GM12878 (cell line): ENCODE measurements around the gene CEP250. TPM values are rescaled to one million over a fixed set of nuclear protein-coding genes. Genes with fewer than 3 reads are reported as not detected.

Source experiments
- ATAC-seq: fragments of 200-7000 bp; cut with Tn5 transposase; 3 replicates; pipeline ENCODE4 v1.9.1; 2020; ENCODE audit warnings: mild to moderate bottlenecking, moderate library complexity
- BruUV-seq: library from RNA; stranded (reverse); fragments of 400-500 nt; replicated peaks from 2 replicates; lab custom pipeline; 2021; lab: Mats Ljungman, UMichigan
- CTCF ChIA-PET: fragments of 300-600 bp; sonication (Branson Sonifier 250); formaldehyde crosslinking; extraction: SDS; loops from one replicate; lab custom pipeline; 2021; ENCODE audit warnings: inconsistent platforms; lab: Yijun Ruan, JAX
- POLR2A ChIA-PET: fragments of 350-600 bp; formaldehyde crosslinking; extraction: SDS; loops from one replicate; lab custom pipeline; 2021; ENCODE audit warnings: inconsistent platforms; lab: Charles Lee
- RAD21 ChIA-PET: fragments of 300-600 bp; sonication (Branson Sonifier 250); formaldehyde crosslinking; loops from one replicate; lab custom pipeline; 2023; ENCODE audit warnings: antibody characterized with exemption; ENCODE audit not compliant: unreplicated experiment; lab: Charles Lee
- SMC1A ChIA-PET: fragments of 300-600 bp; sonication (Branson Sonifier 250); formaldehyde crosslinking; loops from one replicate; lab custom pipeline; 2023; ENCODE audit not compliant: unreplicated experiment, uncharacterized antibody; lab: Charles Lee
- DNase-seq: peaks from one replicate; pipeline ENCODE4 v3.0.0-alpha.2; 2011; ENCODE audit warnings: low read depth, low spot score
- FAIRE-seq: peaks from 3 replicates; lab custom pipeline; 2011; peaks lifted over from hg19 to GRCh38; lab: Jason Lieb, UNC
- H2AFZ ChIP-seq: 2 replicates; pipeline ENCODE4 v1.6.0; 2011; ENCODE audit warnings: low read depth, low read length, control low read depth; ENCODE audit not compliant: control insufficient read depth
- H3K27ac ChIP-seq: 2 replicates; pipeline ENCODE4 v1.5.1; 2011; ENCODE audit warnings: control low read depth; ENCODE audit not compliant: control insufficient read depth, insufficient read depth
- H3K27me3 ChIP-seq, 2 experiments: replicated peaks in 1 of 2; 2 replicates each; pipeline versions ENCODE4 v1.6.0 to v1.6.1; 2011; ENCODE audit warnings: low read length in 1 of 2; ENCODE audit not compliant: control insufficient read depth in 2 of 2, insufficient read depth in 2 of 2
- H3K36me3 ChIP-seq, 2 experiments: 2 replicates each; pipeline ENCODE4 v1.5.1; 2011; ENCODE audit warnings: low read length in 1 of 2; ENCODE audit not compliant: control insufficient read depth in 2 of 2, insufficient read depth in 2 of 2
- H3K4me1 ChIP-seq: 2 replicates; pipeline ENCODE4 v1.6.1; 2011; ENCODE audit warnings: mild to moderate bottlenecking, low read length, moderate library complexity, mixed read lengths; ENCODE audit not compliant: control insufficient read depth, insufficient read depth
- H3K4me2 ChIP-seq: 2 replicates; pipeline ENCODE4 v1.6.0; 2011; ENCODE audit warnings: control low read depth; ENCODE audit not compliant: control insufficient read depth, insufficient read depth
- H3K4me3 ChIP-seq: fragments of 200-600 bp; sonication (generic); 2 replicates; pipeline ENCODE4 v1.5.1; 2016
- H3K79me2 ChIP-seq: 2 replicates; pipeline ENCODE4 v1.6.0; 2011; ENCODE audit warnings: low read length; ENCODE audit not compliant: control insufficient read depth, insufficient read depth
- H3K9ac ChIP-seq: 2 replicates; pipeline ENCODE4 v1.8.0; 2011; ENCODE audit warnings: low read length, control low read depth, mixed read lengths; ENCODE audit not compliant: control insufficient read depth, insufficient read depth
- H3K9me3 ChIP-seq: replicated peaks from 3 replicates; pipeline ENCODE4 v1.5.1; 2011; ENCODE audit warnings: mild to moderate bottlenecking, low read length; ENCODE audit not compliant: control insufficient read depth, insufficient read depth
- H4K20me1 ChIP-seq: 2 replicates; pipeline ENCODE4 v1.6.0; 2011; ENCODE audit not compliant: control insufficient read depth, insufficient read depth
- ASH2L ChIP-seq: fragments of 300-600, 200-600 bp; sonication (generic); IDR thresholded peaks from 2 replicates; pipeline ENCODE4 v1.6.1; 2017; ENCODE audit warnings: low read depth, mild to moderate bottlenecking, borderline replicate concordance
- EP300 ChIP-seq, 2 experiments: fragments of 150-350 bp in 1 of 2; IDR thresholded peaks; 2 replicates each; pipeline ENCODE4 v1.6.1; 2011 to 2012; ENCODE audit warnings: low read depth in 2 of 2, low read length in 2 of 2, borderline replicate concordance in 1 of 2, improper control_type of control experiment in 1 of 2, inconsistent platforms in 1 of 2; ENCODE audit not compliant: control insufficient read depth in 1 of 2
- HCFC1 ChIP-seq: fragments of 150-350 bp; IDR thresholded peaks from 2 replicates; pipeline ENCODE4 v1.6.1; 2014; ENCODE audit warnings: low read length
- HDAC6 ChIP-seq: fragments of 200-600 bp; sonication (generic); IDR thresholded peaks from one replicate; pipeline ENCODE4 v1.8.0; 2017; ENCODE audit warnings: antibody characterized with exemption; ENCODE audit not compliant: unreplicated experiment
- MYB ChIP-seq: fragments of 150-350 bp; IDR thresholded peaks from 2 replicates; pipeline ENCODE4 v1.6.1; 2014; ENCODE audit warnings: mild to moderate bottlenecking, low read depth, low read length, borderline replicate concordance
- MYC ChIP-seq: IDR thresholded peaks from 2 replicates; pipeline ENCODE4 v1.6.1; 2011; ENCODE audit warnings: mild to moderate bottlenecking, low read length, moderate library complexity, inconsistent platforms; ENCODE audit not compliant: insufficient read depth, insufficient replicate concordance, insufficient read length, severe bottlenecking
- NFXL1 ChIP-seq: fragments of 450-650 bp; IDR thresholded peaks from 2 replicates; pipeline ENCODE4 v1.6.1; 2017; ENCODE audit warnings: antibody characterized with exemption, mild to moderate bottlenecking, borderline replicate concordance
- NR2F1 ChIP-seq: fragments of 450-650 bp; conservative IDR thresholded peaks from 2 replicates; pipeline ENCODE4 v1.6.1; 2017; ENCODE audit warnings: mild to moderate bottlenecking
- RAD51 ChIP-seq: fragments of 450-650 bp; IDR thresholded peaks from 2 replicates; pipeline ENCODE4 v1.6.1; 2016; ENCODE audit warnings: moderate library complexity, mild to moderate bottlenecking, inconsistent platforms
- RBBP5 ChIP-seq: fragments of 200-600 bp; sonication (generic); conservative IDR thresholded peaks from 2 replicates; pipeline ENCODE4 v1.6.1; 2016
- TARDBP ChIP-seq: IDR thresholded peaks from 2 replicates; pipeline ENCODE4 v1.6.1; 2016; ENCODE audit warnings: borderline replicate concordance
- TCF3 ChIP-seq: IDR thresholded peaks from 2 replicates; pipeline ENCODE4 v1.6.1; 2012; ENCODE audit warnings: low read depth, mild to moderate bottlenecking, low read length, borderline replicate concordance; ENCODE audit not compliant: insufficient read depth
- ZNF592 ChIP-seq: fragments of 450-650 bp; IDR thresholded peaks from 2 replicates; pipeline ENCODE4 v1.6.1; 2017; ENCODE audit warnings: mild to moderate bottlenecking, moderate library complexity
- ZNF622 ChIP-seq: fragments of 450-650 bp; IDR thresholded peaks from 2 replicates; pipeline ENCODE4 v1.6.1; 2017; ENCODE audit warnings: mild to moderate bottlenecking, inconsistent platforms
- WGBS: methylation state at CpG from one replicate; pipeline ENCODE4 v1.1.6; 2016; ENCODE audit warnings: low lambda C conversion rate; ENCODE audit not compliant: insufficient replicate concordance, insufficient coverage; ENCODE audit errors: missing lambda C conversion rate; 5-methylcytosine and 5-hydroxymethylcytosine counted together
- in situ Hi-C: fragments of 300-500 bp; cut with MboI; formaldehyde crosslinking; loops from 9 replicates; pipeline ENCODE4 v1.14.3; 2018; ENCODE audit warnings: mixed read lengths
- intact Hi-C: fragments of 100-400 bp; cut with micrococcal nuclease; formaldehyde crosslinking; loops from one replicate; pipeline ENCODE4 v1.14.2; 2022; ENCODE audit not compliant: unreplicated experiment
- polyA plus RNA-seq, 11 experiments: library from polyadenylated mRNA; depleted of rRNA in 4 of 11; unstranded in 6 of 11; stranded (reverse) in 5 of 11; fragments of >200 nt; fragmentation: Nextera tagmentation in 4 of 11; fragmentation: Illumina TruSeq in 1 of 11; extraction: Ambion mirVana in 4 of 11; extraction: Trizol in 1 of 11; gene quantifications; 1 replicate in 1 of 11; 2 replicates in 10 of 11; pipeline versions ENCODE4 v1.2.1 to v1.2.3, GENCODE V29; 2011 to 2016; ENCODE audit warnings: inconsistent platforms in 2 of 11, missing spikeins in 2 of 11, low read depth in 1 of 11
- total RNA-seq, 4 experiments: library from RNA; depleted of rRNA in 3 of 4; stranded (reverse); fragments of >200 nt in 3 of 4; fragmentation: Illumina TruSeq in 1 of 4; extraction: Trizol in 1 of 4; gene quantifications; 2 replicates each; pipeline versions ENCODE4 v1.2.1 to v1.2.3, GENCODE V29; 2013 to 2021
- TF ChIP-seq, protein P1 (sequence below): fragments of 450-650 bp; IDR thresholded peaks from 2 replicates; pipeline ENCODE4 v1.6.1; 2016; ENCODE audit warnings: mild to moderate bottlenecking
- TF ChIP-seq, protein P2 (sequence below): fragments of 450-650 bp; formaldehyde crosslinking; IDR thresholded peaks from 2 replicates; pipeline ENCODE4 v1.5.0; 2022; ENCODE audit warnings: mild to moderate bottlenecking, missing genetic modification characterization

CEP250 gene
- total and polyA plus RNA-seq, 10 of the 15 experiments (the other 5 are each of a cell fraction or from before 2014, with no cell fraction given) = 2.4 to 41.6 (median 25.7) TPM

GRCh38 chr20:35432430-35432735 lies 23.0 kb upstream of the CEP250 start:
- no peaks in the 10 kb centered on the region; a peak in 1 of 4 replicates for H3K27me3 ChIP-seq
- ChIA-PET POLR2A (no interaction called here), RAD21 (interaction anchor here (1.4 kb wide), 1 partner anchor 129 kb away, joined by 3 read pairs; no protein-coding TSS in a partner anchor), SMC1A (no interaction called here), CTCF (interaction anchor here (2.8 kb wide), 1 partner anchor 15 kb away, joined by 11 read pairs; no protein-coding TSS in a partner anchor)
- ATAC-seq (no peak), FAIRE-seq (no peak), DNase-seq (no peak)
- no peaks in the 10 kb centered on the region for H3K36me3 ChIP-seq
- H3K27ac ChIP-seq = no peak overlapping the region
- H3K4me1 ChIP-seq = no peaks in the 10 kb centered on the region
- H3K4me2 ChIP-seq = no peak overlapping the region
- H3K9ac ChIP-seq = no peak overlapping the region
- H3K9me3 ChIP-seq = no peaks in the 10 kb centered on the region
- H4K20me1 ChIP-seq = no peaks in the 10 kb centered on the region
- intact Hi-C loops (no loop called here), in situ Hi-C loops (no loop called here)
- no peak overlapping the region for H2AFZ ChIP-seq
- 61% methylated on average over 1 of the region's 1 CpG for WGBS
- no peak overlapping the region for H3K4me3 ChIP-seq
- no TSS peak for BruUV-seq
- H3K79me2 ChIP-seq = no peaks in the 10 kb centered on the region
- TF ChIP-seq TCF3 (no peak), RAD51 (no peak), TARDBP (no peak), MYC (no peak), MYB (no peak), ZNF622 (no peak), RBBP5 (no peak), ASH2L (no peak), HCFC1 (no peak), HDAC6 (no peak), NR2F1 (no peak), EP300 (IDR thresholded peaks at IDR 0.05; ENCODE audit: borderline replicate concordance in 1 of 2, control insufficient read depth in 1 of 2, low read depth in 2 of 2, low read length in 2 of 2) (no peak), NFXL1 (no peak), ZNF592 (no peak)
- TF ChIP-seq, protein P1, sequence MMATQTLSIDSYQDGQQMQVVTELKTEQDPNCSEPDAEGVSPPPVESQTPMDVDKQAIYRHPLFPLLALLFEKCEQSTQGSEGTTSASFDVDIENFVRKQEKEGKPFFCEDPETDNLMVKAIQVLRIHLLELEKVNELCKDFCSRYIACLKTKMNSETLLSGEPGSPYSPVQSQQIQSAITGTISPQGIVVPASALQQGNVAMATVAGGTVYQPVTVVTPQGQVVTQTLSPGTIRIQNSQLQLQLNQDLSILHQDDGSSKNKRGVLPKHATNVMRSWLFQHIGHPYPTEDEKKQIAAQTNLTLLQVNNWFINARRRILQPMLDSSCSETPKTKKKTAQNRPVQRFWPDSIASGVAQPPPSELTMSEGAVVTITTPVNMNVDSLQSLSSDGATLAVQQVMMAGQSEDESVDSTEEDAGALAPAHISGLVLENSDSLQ = no peak
- TF ChIP-seq, protein P2, sequence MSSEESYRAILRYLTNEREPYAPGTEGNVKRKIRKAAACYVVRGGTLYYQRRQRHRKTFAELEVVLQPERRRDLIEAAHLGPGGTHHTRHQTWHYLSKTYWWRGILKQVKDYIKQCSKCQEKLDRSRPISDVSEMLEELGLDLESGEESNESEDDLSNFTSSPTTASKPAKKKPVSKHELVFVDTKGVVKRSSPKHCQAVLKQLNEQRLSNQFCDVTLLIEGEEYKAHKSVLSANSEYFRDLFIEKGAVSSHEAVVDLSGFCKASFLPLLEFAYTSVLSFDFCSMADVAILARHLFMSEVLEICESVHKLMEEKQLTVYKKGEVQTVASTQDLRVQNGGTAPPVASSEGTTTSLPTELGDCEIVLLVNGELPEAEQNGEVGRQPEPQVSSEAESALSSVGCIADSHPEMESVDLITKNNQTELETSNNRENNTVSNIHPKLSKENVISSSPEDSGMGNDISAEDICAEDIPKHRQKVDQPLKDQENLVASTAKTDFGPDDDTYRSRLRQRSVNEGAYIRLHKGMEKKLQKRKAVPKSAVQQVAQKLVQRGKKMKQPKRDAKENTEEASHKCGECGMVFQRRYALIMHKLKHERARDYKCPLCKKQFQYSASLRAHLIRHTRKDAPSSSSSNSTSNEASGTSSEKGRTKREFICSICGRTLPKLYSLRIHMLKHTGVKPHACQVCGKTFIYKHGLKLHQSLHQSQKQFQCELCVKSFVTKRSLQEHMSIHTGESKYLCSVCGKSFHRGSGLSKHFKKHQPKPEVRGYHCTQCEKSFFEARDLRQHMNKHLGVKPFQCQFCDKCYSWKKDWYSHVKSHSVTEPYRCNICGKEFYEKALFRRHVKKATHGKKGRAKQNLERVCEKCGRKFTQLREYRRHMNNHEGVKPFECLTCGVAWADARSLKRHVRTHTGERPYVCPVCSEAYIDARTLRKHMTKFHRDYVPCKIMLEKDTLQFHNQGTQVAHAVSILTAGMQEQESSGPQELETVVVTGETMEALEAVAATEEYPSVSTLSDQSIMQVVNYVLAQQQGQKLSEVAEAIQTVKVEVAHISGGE = no peak
